A673 (cell line): ENCODE measurements around the gene RIMKLB.

Experiments
- EZH2 ChIP-seq: fragments of 200-600 bp; sonication (generic); IDR thresholded peaks from 2 replicates; pipeline ENCODE4 v1.6.1; 2017; ENCODE audit warnings: borderline replicate concordance, low read depth, mild to moderate bottlenecking, mixed read lengths, antibody characterized with exemption, low read length; ENCODE audit not compliant: poor library complexity, severe bottlenecking
- TF ChIP-seq, protein P1 (sequence below): fragments of 300-800, 200-600 bp; sonication (generic); conservative IDR thresholded peaks from 2 replicates; pipeline ENCODE4 v1.5.1; 2017; ENCODE audit warnings: low read depth, mild to moderate bottlenecking, antibody characterized with exemption, low read length, moderate library complexity, mixed read lengths

DNA sequence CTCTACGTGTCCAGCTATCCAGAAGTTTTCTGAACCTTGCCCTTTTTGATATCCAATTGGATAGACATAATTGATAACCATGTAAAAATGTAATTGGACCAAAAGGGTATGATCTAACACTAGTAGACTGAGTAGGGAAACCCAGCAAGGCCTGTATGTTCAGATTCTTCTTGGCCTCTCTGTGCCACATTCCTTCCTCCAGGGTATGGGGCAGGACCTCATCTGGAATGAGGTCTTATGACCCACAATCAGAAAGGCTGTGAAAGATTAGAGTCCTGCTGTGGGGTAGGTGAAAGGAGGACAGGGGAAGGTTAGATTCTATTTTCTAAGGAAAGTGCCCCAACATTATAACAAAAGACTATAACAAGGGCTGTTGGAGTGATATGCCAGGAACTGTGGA, 73.3 kb downstream of the RIMKLB start:
- TF ChIP-seq, protein P1, sequence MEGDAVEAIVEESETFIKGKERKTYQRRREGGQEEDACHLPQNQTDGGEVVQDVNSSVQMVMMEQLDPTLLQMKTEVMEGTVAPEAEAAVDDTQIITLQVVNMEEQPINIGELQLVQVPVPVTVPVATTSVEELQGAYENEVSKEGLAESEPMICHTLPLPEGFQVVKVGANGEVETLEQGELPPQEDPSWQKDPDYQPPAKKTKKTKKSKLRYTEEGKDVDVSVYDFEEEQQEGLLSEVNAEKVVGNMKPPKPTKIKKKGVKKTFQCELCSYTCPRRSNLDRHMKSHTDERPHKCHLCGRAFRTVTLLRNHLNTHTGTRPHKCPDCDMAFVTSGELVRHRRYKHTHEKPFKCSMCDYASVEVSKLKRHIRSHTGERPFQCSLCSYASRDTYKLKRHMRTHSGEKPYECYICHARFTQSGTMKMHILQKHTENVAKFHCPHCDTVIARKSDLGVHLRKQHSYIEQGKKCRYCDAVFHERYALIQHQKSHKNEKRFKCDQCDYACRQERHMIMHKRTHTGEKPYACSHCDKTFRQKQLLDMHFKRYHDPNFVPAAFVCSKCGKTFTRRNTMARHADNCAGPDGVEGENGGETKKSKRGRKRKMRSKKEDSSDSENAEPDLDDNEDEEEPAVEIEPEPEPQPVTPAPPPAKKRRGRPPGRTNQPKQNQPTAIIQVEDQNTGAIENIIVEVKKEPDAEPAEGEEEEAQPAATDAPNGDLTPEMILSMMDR = no peak
- no peak for TF ChIP-seq EZH2
